HG03342 (cell line): ENCODE measurements around the gene RNASE7.
A peak's percentile ranks its signal among the peaks of the same experiment; 100 is the strongest.

Experiments
- ATAC-seq: cut with Tn5 transposase; IDR thresholded peaks from one replicate; pipeline ENCODE4 v1.9.1; 2021; ENCODE audit warnings: mild to moderate bottlenecking, moderate library complexity; ENCODE audit not compliant: unreplicated experiment

The RNASE7 gene

DNA sequence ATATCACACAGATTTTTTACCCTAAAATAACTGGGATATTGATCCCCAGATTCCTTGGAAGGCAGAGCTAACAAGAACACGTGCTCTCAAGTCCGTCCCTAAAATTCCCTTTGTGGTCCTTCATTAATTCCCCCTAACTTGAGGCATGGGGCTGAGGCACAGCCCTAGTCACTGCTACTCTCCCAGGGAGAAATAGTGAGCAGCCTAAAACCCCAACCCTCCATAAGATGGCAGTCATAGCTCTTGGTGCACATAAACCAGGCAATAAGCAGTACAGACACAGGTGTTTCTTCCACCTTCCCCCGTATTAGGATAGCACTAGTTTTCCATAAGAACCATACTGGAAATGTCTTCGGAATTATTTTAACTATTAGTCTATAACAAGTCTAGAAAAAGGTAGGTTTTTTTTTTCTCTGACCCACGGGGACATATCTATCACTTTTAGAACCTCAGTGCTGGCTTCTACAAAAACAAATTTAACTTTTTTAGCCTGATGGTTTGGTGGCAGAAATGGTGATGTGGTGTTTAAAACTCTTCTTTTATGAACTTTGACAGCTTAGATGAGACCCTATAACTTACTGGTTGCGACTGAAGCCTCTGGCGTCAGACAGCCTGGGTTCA, 24.8 kb downstream of the RNASE7 start:
- ATAC-seq = no peak

GRCh38 chr14:21068521-21069387, 26.6 kb downstream of the RNASE7 start:
- no peak for ATAC-seq

- ATAC-seq = no peak
Observed at GRCh38 chr14:21069388-21070082, 27.4 kb downstream of the RNASE7 start.

DNA sequence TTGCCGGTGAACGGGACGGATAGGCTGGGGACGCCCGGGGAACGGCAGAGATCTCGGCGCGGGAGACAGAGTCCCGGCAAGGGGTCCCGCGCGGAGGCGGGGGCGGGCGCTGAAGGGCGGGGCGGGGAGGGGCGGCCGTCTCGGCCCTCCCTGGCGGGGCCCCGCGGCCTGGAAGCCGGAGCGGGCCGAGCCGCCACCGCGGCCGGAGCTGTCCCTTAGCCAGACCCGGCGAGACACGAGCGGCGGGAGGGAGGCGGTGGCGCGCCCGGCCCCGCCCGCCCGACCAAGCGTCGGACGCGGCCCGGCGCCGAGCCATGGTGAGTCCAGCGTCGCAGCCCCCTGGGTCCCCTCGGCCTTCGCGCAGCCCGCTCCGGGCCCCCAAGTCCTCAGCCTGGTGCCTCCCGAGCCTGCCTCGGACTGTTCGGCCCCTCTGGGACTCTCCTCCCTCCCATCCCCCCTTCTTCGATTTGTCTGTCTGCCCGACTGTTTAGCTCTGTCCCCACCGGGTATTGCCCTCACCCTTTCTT, 28.0 kb downstream of the RNASE7 start, which contains the start of gene ARHGEF40:
Gene ARHGEF40, plus strand, starts transcription at position 222 of the 527 bp plus-strand sequence. Its CDS starts 93 bp downstream, at position 315.
- ATAC-seq = no peak

DNA sequence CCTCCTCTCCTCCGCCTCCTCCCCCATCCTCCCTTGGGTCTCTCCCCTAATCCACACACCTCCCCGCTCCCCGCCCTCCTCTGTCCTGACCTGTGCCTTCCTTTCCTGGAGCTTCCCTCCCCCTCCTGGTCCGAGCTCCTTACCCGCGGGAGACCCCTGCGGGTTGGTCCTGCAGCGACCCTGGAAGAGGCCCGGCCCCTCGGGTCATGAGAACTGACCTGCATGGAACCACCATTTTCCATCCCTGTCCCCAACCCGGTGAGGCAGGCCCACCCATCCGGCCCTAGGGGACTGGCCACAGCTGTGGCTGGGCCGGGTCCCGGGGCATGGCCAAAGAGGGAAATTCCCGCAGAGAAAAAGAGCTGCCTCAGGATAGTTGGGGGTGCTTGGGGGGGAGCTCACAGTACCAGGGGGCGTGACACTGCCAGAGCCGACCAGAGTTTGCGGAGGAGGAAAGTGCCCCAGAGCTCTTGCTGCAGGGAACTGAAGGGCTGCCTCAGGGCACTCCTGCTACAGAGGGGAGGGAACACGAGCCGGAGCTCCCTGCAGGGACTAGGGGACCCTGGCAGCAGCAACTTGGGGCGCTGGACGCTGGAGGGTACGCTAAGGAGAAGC, 28.6 kb downstream of the RNASE7 start:
- peak; percentile 2 for ATAC-seq

- peak; percentile 65 for ATAC-seq
Observed at GRCh38 chr14:21071225-21072030, 29.3 kb downstream of the RNASE7 start.

DNA sequence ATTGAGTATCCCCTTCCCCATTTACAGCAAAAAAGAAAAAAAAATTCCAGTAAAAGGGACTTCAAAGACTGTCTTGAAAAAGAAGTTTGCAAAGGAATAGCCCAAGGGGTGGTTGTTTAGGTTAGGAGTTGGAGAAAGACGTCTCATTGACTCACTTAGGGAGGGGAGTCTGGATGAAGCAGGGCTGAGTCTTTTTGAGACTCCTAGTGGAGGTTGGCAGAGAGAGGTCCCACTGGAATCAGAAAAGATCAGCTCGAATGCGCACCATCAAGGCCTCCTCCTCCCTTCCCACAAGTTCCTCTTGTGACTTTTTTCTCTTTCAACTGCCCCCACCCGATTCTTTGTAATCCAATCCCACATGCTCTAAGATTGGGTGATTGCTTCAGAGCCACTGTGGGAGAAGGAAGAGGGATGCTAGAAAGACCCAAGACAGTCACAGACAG, 29.9 kb downstream of the RNASE7 start:
- ATAC-seq = no peak

DNA sequence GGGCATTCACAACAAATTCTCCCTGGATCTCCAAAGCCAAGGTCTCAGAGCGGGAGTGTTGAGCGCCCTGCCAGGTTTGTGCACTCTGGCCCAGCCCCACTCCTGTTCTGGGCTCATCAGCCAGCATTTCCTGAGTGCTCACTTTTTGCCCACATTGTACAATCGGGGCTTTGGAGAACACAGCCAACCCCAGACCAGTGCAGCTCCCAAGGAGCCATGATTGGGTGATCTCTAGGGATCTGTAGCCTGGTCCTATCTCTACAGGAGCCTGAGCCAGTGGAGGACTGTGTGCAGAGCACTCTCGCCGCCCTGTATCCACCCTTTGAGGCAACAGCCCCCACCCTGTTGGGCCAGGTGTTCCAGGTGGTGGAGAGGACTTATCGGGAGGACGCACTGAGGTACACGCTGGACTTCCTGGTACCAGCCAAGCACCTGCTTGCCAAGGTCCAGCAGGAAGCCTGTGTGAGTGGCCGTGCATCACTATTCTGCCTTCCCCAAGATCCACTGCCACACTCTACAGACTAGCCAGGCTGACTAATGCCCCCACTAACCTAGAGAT, 30.7 kb downstream of the RNASE7 start:
- no peak for ATAC-seq

DNA sequence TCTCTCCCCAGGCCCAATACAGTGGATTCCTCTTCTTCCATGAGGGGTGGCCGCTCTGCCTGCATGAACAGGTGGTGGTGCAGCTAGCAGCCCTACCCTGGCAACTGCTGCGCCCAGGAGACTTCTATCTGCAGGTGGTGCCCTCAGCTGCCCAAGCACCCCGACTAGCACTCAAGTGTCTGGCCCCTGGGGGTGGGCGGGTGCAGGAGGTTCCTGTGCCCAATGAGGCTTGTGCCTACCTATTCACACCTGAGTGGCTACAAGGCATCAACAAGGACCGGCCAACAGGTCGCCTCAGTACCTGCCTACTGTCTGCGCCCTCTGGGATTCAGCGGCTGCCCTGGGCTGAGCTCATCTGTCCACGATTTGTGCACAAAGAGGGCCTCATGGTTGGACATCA, 31.8 kb downstream of the RNASE7 start:
- no peak for ATAC-seq

DNA sequence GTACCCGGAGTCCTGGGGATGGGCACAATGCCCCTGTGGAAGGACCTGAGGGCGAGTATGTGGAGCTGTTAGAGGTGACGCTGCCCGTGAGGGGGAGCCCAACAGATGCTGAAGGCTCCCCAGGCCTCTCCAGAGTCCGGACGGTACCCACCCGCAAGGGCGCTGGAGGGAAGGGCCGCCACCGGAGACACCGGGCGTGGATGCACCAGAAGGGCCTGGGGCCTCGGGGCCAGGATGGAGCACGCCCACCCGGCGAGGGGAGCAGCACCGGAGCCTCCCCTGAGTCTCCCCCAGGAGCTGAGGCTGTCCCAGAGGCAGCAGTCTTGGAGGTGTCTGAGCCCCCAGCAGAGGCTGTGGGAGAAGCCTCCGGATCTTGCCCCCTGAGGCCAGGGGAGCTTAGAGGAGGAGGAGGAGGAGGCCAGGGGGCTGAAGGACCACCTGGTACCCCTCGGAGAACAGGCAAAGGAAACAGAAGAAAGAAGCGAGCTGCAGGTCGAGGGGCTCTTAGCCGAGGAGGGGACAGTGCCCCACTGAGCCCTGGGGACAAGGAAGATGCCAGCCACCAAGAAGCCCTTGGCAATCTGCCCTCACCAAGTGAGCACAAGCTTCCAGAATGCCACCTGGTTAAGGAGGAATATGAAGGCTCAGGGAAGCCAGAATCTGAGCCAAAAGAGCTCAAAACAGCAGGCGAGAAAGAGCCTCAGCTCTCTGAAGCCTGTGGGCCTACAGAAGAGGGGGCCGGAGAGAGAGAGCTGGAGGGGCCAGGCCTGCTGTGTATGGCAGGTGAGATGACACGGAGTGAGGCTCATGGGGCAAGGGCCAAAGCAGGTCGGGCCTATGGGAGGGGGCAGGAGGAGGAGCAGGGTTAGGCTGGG, 32.5 kb downstream of the RNASE7 start:
- ATAC-seq = no peak

DNA sequence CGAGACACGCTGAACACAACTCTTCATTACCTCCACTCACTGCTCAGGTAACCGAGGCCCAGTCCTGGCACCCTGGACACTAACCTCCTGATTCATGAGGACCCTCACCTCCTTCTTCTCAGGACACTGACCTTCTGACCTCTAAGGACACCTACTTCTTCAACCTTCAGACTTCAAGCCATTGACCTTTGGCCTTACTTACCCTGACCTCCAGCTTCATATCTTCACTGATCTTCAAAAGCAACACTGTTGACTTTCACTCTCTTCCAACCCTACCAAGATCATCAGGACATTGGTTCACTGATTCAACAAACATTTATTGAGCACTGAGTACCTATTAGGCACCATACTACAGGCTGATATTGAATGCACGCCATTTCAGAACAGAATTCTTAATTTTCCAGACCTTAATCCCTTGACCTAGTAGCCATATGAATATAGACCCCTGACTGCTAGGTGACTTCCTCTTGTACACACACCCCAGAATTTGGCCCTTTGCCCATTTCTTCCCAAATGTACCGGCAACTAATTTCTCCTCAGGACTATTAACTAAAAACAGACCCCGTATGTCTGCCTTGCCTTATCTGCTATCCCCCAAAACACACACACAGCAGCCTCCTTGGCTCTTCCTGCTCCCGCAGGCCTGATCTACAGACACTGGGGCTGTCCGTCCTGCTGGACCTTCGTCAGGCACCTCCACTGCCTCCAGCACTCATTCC, 33.7 kb downstream of the RNASE7 start:
- ATAC-seq = no peak

- ATAC-seq = no peak
Observed at GRCh38 chr14:21077672-21078071, 35.5 kb downstream of the RNASE7 start.

DNA sequence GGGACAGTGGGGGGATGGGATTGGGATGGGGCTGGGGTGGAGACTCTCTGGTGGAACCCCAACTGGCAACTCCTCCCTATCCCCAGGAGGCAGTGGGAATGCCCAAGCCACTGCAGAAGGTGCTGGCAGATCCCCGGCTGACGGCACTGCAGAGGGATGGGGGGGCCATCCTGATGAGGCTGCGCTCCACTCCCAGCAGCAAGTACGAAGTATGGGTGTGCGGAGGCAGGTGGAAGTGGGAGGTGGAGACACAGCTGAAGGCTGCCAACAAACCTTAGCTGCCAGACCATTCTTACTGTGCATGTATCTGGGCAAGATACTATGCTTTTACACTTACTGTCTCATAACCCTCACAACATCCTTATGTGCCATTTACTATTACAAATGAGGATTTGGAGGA, 36.1 kb downstream of the RNASE7 start:
- no peak for ATAC-seq

- ATAC-seq = no peak
Observed at GRCh38 chr14:21078726-21079125, 36.6 kb downstream of the RNASE7 start.

- ATAC-seq = no peak
Observed at GRCh38 chr14:21081521-21082142, 39.5 kb downstream of the RNASE7 start.

DNA sequence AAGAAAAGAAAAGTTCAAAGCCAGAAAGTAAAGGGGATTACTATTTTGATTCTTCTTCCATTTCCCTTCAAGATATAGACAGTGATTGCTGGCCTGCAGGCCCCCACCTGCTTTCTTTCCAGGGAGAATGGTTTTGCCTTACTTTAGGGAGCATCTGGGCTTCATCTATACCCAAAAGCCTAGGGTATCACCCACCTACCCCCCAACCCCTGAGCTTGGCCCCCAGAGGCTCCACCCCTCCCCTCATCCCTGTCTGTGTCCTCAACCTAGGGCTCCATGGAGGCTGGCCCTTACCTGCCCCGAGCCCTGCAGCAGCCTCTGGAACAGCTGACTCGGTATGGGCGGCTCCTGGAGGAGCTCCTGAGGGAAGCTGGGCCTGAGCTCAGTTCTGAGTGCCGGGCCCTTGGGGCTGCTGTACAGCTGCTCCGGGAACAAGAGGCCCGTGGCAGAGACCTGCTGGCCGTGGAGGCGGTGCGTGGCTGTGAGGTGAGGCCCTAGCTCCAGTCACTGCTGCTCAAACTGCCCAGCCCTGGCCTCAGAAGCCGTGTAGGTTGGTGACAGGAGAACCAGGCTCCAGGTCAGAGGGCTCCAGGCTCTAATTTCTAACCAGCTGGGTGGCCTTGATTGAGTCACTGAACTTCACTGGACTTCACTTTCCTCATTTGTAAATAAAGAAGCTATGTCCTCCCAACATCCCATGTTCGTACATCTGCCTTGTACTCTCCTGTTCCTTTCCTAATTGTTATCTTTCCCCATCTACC, 41.6 kb downstream of the RNASE7 start:
- no peak for ATAC-seq

- no peak for ATAC-seq
Observed at GRCh38 chr14:21084396-21084795, 42.2 kb downstream of the RNASE7 start.
